Prostate gland (tissue), 2 donors: ENCODE data around the gene BFSP1. TPM values are rescaled to one million over a fixed set of nuclear protein-coding genes. Genes with fewer than 3 reads are reported as not detected.
A peak's percentile ranks its signal among the peaks of the same experiment; 100 is the strongest.

Experiments
- DNase-seq: peaks from one replicate; pipeline ENCODE4 v3.0.0-alpha.2; 2019; ENCODE audit warnings: low spot score
- H3K27ac ChIP-seq, 2 donors: fragments of 200-600 bp; sonication (generic); 2 replicates each; pipeline ENCODE4 v1.5.1; 2017 to 2019
- H3K27me3 ChIP-seq: fragments of 200-600 bp; sonication (generic); replicated peaks from 2 replicates; pipeline ENCODE4 v1.5.1; 2019; ENCODE audit not compliant: insufficient read depth
- H3K36me3 ChIP-seq, 2 donors: fragments of 200-600 bp; sonication (generic); 1 replicate in 1 of 2; 2 replicates in 1 of 2; pipeline versions ENCODE4 v1.5.1 to v1.8.1; 2017 to 2019
- H3K4me1 ChIP-seq: fragments of 200-600 bp; sonication (generic); replicated peaks from 2 replicates; pipeline ENCODE4 v1.5.1; 2019
- H3K4me3 ChIP-seq, 2 donors: fragments of 200-600 bp; sonication (generic); 2 replicates each; pipeline ENCODE4 v1.5.1; 2017 to 2019
- H3K9me3 ChIP-seq: fragments of 200-600 bp; sonication (generic); 2 replicates; pipeline ENCODE4 v1.5.1; 2017
- CTCF ChIP-seq, 4 experiments: fragments of 200-600 bp in 2 of 4; fragments of 450-650 bp in 2 of 4; sonication (generic) in 2 of 4; IDR thresholded peaks; 1 replicate in 3 of 4; 2 replicates in 1 of 4; pipeline ENCODE4 v1.5.1; 2016 to 2019; ENCODE audit warnings: antibody characterized with exemption in 4 of 4, mild to moderate bottlenecking in 2 of 4, moderate library complexity in 2 of 4
- POLR2A ChIP-seq: fragments of 450-650 bp; IDR thresholded peaks from one replicate; pipeline ENCODE4 v1.6.1; 2016; ENCODE audit warnings: antibody characterized with exemption, mild to moderate bottlenecking
- POLR2AphosphoS5 ChIP-seq: sonication (generic); formaldehyde crosslinking; IDR thresholded peaks from one replicate; pipeline ENCODE4 v1.6.1; 2017; ENCODE audit warnings: antibody characterized with exemption
- WGBS: methylation state at CpG from one replicate; pipeline ENCODE4 v1.1.5; 2018; 5-methylcytosine and 5-hydroxymethylcytosine counted together
- intact Hi-C: fragments of 100-400 bp; cut with DNase I; formaldehyde crosslinking; loops from one replicate; pipeline ENCODE4 v1.14.2; 2022
- total RNA-seq, 2 donors: library from RNA; depleted of rRNA; stranded (reverse); fragments of >200 nt; gene quantifications; one replicate each; pipeline ENCODE4 v1.1.0, GENCODE V29; 2016

The BFSP1 gene
- total RNA-seq, 2 donors from 2014 or later: 0.27 to 6.9 TPM

DNA sequence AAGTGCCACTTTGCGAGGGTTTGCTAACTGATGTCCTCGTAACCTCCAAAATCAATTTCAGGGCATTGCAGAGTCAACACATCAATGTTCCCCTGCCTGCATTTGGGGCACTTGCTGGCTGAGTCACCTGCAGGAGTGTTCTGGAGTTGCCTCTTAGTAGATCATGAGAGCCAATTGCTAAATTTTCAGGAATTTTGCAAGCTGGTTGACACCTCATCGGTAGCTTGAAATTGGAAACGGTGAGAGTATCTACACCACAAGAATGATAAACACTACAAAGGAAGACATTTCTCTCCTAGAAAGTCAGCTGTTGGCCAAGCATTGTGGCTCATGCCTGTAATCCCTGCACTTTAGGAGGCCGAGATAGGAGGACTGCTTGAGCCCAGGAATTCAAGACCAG is 10.8 kb upstream of the BFSP1 start:
- Histone ChIP-seq H3K36me3 (no peaks in the 10 kb centered on the region), H3K27me3 (no peaks in the 10 kb centered on the region), H3K4me1 (no peaks in the 10 kb centered on the region), H3K4me3 (no peak overlapping the region), H3K27ac (no peak overlapping the region), H3K9me3 (no peaks in the 10 kb centered on the region)
- WGBS: 82% methylated on average over 5 of the region's 5 CpGs
- intact Hi-C loops: no loop called here
- TF ChIP-seq POLR2AphosphoS5: no peak
- TF ChIP-seq CTCF (IDR thresholded peaks at IDR 0.05): no peak
- TF ChIP-seq POLR2A: no peak
- no peak for DNase-seq

DNA sequence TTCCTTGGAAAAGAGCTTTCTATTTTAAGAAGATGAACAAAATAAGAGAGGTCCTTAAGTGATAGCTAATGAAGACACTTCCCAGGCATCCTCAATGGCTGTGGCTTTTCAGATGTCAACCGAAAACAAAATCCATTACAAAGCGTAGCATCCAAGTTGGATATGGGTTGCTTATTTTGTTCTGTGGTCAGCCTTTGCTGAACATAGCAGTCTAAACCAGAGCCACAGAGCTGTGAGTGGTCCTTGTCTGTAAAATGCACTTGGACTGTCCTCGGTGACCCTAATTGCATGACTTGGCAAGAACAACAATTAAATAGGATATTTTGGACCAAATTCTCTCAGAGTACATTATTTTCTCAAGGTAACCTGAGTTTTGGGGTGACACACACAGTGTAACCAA is 10.4 kb upstream of the BFSP1 start:
- H3K27me3 ChIP-seq: no peaks in the 10 kb centered on the region
- no peaks in the 10 kb centered on the region for H3K4me1 ChIP-seq
- WGBS: 94% methylated on average over 3 of the region's 3 CpGs
- DNase-seq: no peak
- no peak overlapping the region for H3K4me3 ChIP-seq
- no peaks in the 10 kb centered on the region for H3K36me3 ChIP-seq
- TF ChIP-seq POLR2AphosphoS5 (no peak), POLR2A (no peak), CTCF (IDR thresholded peaks at IDR 0.05) (no peak)
- intact Hi-C loops: no loop called here
- H3K9me3 ChIP-seq: no peaks in the 10 kb centered on the region
- H3K27ac ChIP-seq: no peak overlapping the region

GRCh38 chr20:17538517-17539170 is 7.5 kb upstream of the BFSP1 start:
- H3K4me1 ChIP-seq: no peaks in the 10 kb centered on the region
- WGBS: 44% methylated on average over 7 of the region's 7 CpGs
- intact Hi-C loops: loop anchor here (10.0 kb wide), 3 partner anchors 146 to 456 kb away; partner anchors contain the start of gene RRBP1
- H3K36me3 ChIP-seq: no peaks in the 10 kb centered on the region
- DNase-seq: no peak
- TF ChIP-seq POLR2A (no peak), CTCF (IDR thresholded peaks at IDR 0.05) (no peak), POLR2AphosphoS5 (no peak)
- H3K27ac ChIP-seq: no peak overlapping the region
- no peaks in the 10 kb centered on the region for H3K9me3 ChIP-seq
- no peaks in the 10 kb centered on the region for H3K27me3 ChIP-seq
- H3K4me3 ChIP-seq: no peak overlapping the region

DNA sequence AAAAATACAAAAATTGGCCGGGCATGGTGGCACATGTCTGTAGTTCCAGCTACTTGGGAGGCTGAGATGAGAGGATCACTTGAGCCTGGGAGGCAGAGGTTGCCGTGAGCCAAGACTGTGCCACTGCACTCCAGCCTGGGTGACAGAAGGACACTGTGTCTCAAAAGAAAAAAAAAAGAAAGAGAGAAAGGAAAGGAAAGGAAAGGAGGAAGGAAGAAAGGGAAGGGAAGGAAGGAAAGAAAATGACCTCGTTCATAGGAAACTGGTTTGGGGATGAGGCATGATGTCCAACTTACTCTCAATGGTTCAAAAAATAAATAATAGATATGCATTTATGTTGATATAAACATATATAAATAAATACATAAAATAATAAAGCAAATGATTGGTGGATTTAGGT is 6.8 kb upstream of the BFSP1 start:
- no peaks in the 10 kb centered on the region for H3K27me3 ChIP-seq
- TF ChIP-seq POLR2AphosphoS5: no peak
- TF ChIP-seq CTCF (IDR thresholded peaks at IDR 0.05): no peak
- no peak for TF ChIP-seq POLR2A
- DNase-seq: no peak
- H3K4me1 ChIP-seq: no peaks in the 10 kb centered on the region
- no peak overlapping the region for H3K27ac ChIP-seq
- H3K36me3 ChIP-seq: no peaks in the 10 kb centered on the region
- intact Hi-C loops: loop anchor here (1.0 to 10.0 kb wide), 4 partner anchors 79 to 457 kb away; partner anchors contain the start of gene RRBP1
- no peaks in the 10 kb centered on the region for H3K9me3 ChIP-seq
- 88% methylated on average over 3 of the region's 3 CpGs for WGBS
- H3K4me3 ChIP-seq: no peak overlapping the region

- H3K27ac ChIP-seq: no peak overlapping the region
- intact Hi-C loops: loop anchor here (1.0 to 10.0 kb wide), 4 partner anchors 80 to 458 kb away; partner anchors contain the start of gene RRBP1
Observed at GRCh38 chr20:17536944-17537444, 5.8 kb upstream of the BFSP1 start.

More at GRCh38 chr20:17536944-17537444, 5.8 kb upstream of the BFSP1 start:
- peak; percentile 75 for DNase-seq
- H3K9me3 ChIP-seq: no peaks in the 10 kb centered on the region
- no peaks in the 10 kb centered on the region for H3K36me3 ChIP-seq
- H3K4me3 ChIP-seq: no peak overlapping the region
- TF ChIP-seq CTCF (IDR thresholded peaks at IDR 0.05): peak; percentile 74 to 97 (median 93)
- TF ChIP-seq POLR2A: no peak
- peak; percentile 71 for TF ChIP-seq POLR2AphosphoS5
- H3K27me3 ChIP-seq: no peaks in the 10 kb centered on the region
- WGBS: 27% methylated on average over 6 of the region's 6 CpGs
- no peaks in the 10 kb centered on the region for H3K4me1 ChIP-seq
